Fibroblast of lung (primary cell): ENCODE data around the gene DIAPH1.

Experiments used
- CTCF ChIP-seq, 2 donors: IDR thresholded peaks in 1 of 2; conservative IDR thresholded peaks in 1 of 2; 1 replicate in 1 of 2; 2 replicates in 1 of 2; pipeline ENCODE4 v1.5.1; 2011 to 2012; ENCODE audit warnings: low read length in 2 of 2, control low read depth in 1 of 2, inconsistent platforms in 1 of 2, low read depth in 1 of 2, mild to moderate bottlenecking in 1 of 2
- EZH2 ChIP-seq: IDR thresholded peaks from 2 replicates; pipeline ENCODE4 v1.5.1; 2012; ENCODE audit warnings: low read length, control low read depth, mild to moderate bottlenecking; ENCODE audit errors: missing control alignments

- no peak for TF ChIP-seq CTCF (conservative IDR thresholded peaks at IDR 0.05 in 1 of 2, IDR thresholded peaks at IDR 0.05 in 1 of 2; ENCODE audit: low read depth in 1 of 2, low read length in 2 of 2)
- no peak for TF ChIP-seq EZH2
These were observed 133.3 kb downstream of the DIAPH1 start for GRCh38 chr5:141485321-141486055.
